NCI-H510A (cell line): ENCODE results near the gene DPH2.

ENCODE experiments used
- DNase-seq: peaks from one replicate; lab custom pipeline; 2025; lab: John Stamatoyannopoulos, UW

The DPH2 gene

GRCh38 chr1:43983253-43983899 is 13.6 kb downstream of the DPH2 start:
- DNase-seq: no peak

- no peak for DNase-seq
These were observed 15.0 kb downstream of the DPH2 start for GRCh38 chr1:43984855-43985254.

- no peak for DNase-seq
These were observed 16.3 kb downstream of the DPH2 start for GRCh38 chr1:43985984-43986595.

- no peak for DNase-seq
These were observed 16.9 kb downstream of the DPH2 start for GRCh38 chr1:43986712-43987111.

GRCh38 chr1:43987159-43987902 is 17.5 kb downstream of the DPH2 start:
- DNase-seq: no peak

GRCh38 chr1:43990271-43991199 is 20.7 kb downstream of the DPH2 start:
- peak; percentile 88 for DNase-seq

- no peak for DNase-seq
These were observed 21.3 kb downstream of the DPH2 start for GRCh38 chr1:43991200-43991475.

- peak; percentile 99 for DNase-seq
These were observed 21.8 kb downstream of the DPH2 start, which contains the start of gene CCDC24 for GRCh38 chr1:43991476-43992231. TSS of gene CCDC24 (plus strand) at chr1:43991599. CDS start at chr1:43991879, 280 bp downstream.

GRCh38 chr1:43992232-43992995 is 22.6 kb downstream of the DPH2 start:
- DNase-seq: peak; percentile 38

GRCh38 chr1:43993206-43993914 is 23.6 kb downstream of the DPH2 start:
- no peak for DNase-seq

- DNase-seq: no peak
These were observed 24.3 kb downstream of the DPH2 start for GRCh38 chr1:43994071-43994470.

- peak; percentile 74 for DNase-seq
These were observed 25.3 kb downstream of the DPH2 start for GRCh38 chr1:43994794-43995790.

GRCh38 chr1:43995984-43996732 is 26.3 kb downstream of the DPH2 start:
- DNase-seq: no peak

- no peak for DNase-seq
These were observed 26.9 kb downstream of the DPH2 start for GRCh38 chr1:43996733-43997115.

GRCh38 chr1:43997295-43997999 is 27.6 kb downstream of the DPH2 start:
- DNase-seq: peak; percentile 100

- no peak for DNase-seq
These were observed 28.2 kb downstream of the DPH2 start for GRCh38 chr1:43998000-43998378.

- no peak for DNase-seq
These were observed 29.6 kb downstream of the DPH2 start for GRCh38 chr1:43999455-43999854.
